Heart right ventricle (tissue), 16 donors: ENCODE results near the gene CDC25B. TPM values are rescaled to one million over a fixed set of nuclear protein-coding genes. Genes with fewer than 3 reads are reported as not detected.

Source experiments
- ATAC-seq, 8 donors: fragments of 200-7000 bp; cut with Tn5 transposase; one replicate each; pipeline ENCODE4 v1.9.1; 2020; ENCODE audit warnings: mild to moderate bottlenecking in 8 of 8, moderate library complexity in 8 of 8, moderate number of reproducible peaks in 1 of 8
- DNase-seq, 2 donors: peaks; one replicate each; pipeline ENCODE4 v3.0.0-alpha.2; 2020
- H3K27ac ChIP-seq, 10 donors: fragments of 200-600 bp; sonication (generic) in 2 of 10; one replicate each; pipeline versions ENCODE4 v1.5.0 to v1.8.0; 2020 to 2022; ENCODE audit warnings: mild to moderate bottlenecking in 3 of 10
- H3K27me3 ChIP-seq, 7 donors: fragments of 200-600 bp; one replicate each; pipeline ENCODE4 v1.8.0; 2021 to 2022; ENCODE audit warnings: mild to moderate bottlenecking in 2 of 7
- H3K36me3 ChIP-seq, 9 donors: fragments of 200-600 bp; sonication (generic) in 1 of 9; one replicate each; pipeline versions ENCODE4 v1.5.0 to v1.8.0; 2020 to 2022; ENCODE audit warnings: mild to moderate bottlenecking in 2 of 9
- H3K4me1 ChIP-seq, 9 donors: fragments of 200-600 bp; sonication (generic) in 1 of 9; one replicate each; pipeline versions ENCODE4 v1.5.0 to v1.8.0; 2020 to 2022; ENCODE audit warnings: mild to moderate bottlenecking in 4 of 9
- H3K4me3 ChIP-seq, 10 donors: fragments of 200-600 bp; sonication (generic) in 2 of 10; one replicate each; pipeline versions ENCODE4 v1.5.0 to v1.8.0; 2020 to 2022; ENCODE audit warnings: mild to moderate bottlenecking in 7 of 10, moderate library complexity in 2 of 10
- H3K9me3 ChIP-seq, 11 donors: fragments of 200-600 bp in 10 of 11; sonication (generic) in 2 of 11; one replicate each; pipeline versions ENCODE4 v1.5.0 to v1.8.0; 2013 to 2022; ENCODE audit warnings: mild to moderate bottlenecking in 2 of 11, control low read depth in 1 of 11, moderate library complexity in 1 of 11
- WGBS, 2 donors: extraction: QIAGEN DNeasy Blood & Tissue Kit; methylation state at CpG; one replicate each; pipeline ENCODE4 v1.1.7; 2013; ENCODE audit warnings: inconsistent platforms in 1 of 2; 5-methylcytosine and 5-hydroxymethylcytosine counted together
- intact Hi-C, 10 donors: fragments of 100-400 bp; cut with DNase I; formaldehyde crosslinking; loops; one replicate each; pipeline versions ENCODE4 v1.11.1 to v1.14.2; 2022
- polyA plus RNA-seq, 2 donors: library from polyadenylated mRNA; stranded (reverse); fragments of 200-250 nt; gene quantifications; one replicate each; pipeline ENCODE4 v1.2.3, GENCODE V29; 2013
- total RNA-seq, 10 donors: library from RNA; stranded (reverse); fragmentation: NEBNext Ultra II Directional in 3 of 10; extraction: Animal tissue kit (Norgen Biotek cat#: 25700) in 3 of 10; gene quantifications; one replicate each; pipeline versions ENCODE4 v1.2.1 to v1.2.4, GENCODE V29; 2021 to 2023
- TF ChIP-seq, protein P1 (sequence below), 9 donors: fragments of 200-600 bp; sonication (generic) in 2 of 9; IDR thresholded peaks; one replicate each; pipeline versions ENCODE4 v1.5.0 to v1.8.0; 2021 to 2022; ENCODE audit warnings: antibody characterized with exemption in 9 of 9, mild to moderate bottlenecking in 5 of 9, moderate library complexity in 1 of 9
- donor health status: Arrhythmogenic right ventricular cardiomyopathy.
- donor health status: ischemic (EF 13 %, LVEDD 7.1; RV severe dilation, severe dysfunction).
- donor health status: healthy with polysubstance abuse.
- donor health status: DM: no; HTN: yes; CAD: no.
- donor health status: DM: no; HTN: no; CAD: no.
- donor health status: ischemic (EF 25% LVEDD 6.9; RV normal size, moderate dysfunction).
- donor health status: ischemic (EF 25% LVEDD 5.7; RV mildly dilated, moderate dysfunction).
- donor health status: healthy.
- donor health status: DM: yes; HTN: yes; CAD: no.
- donor health status: Ischemic cardiomyopathy.
- donor health status: ischemic (EF 35%, LVEDD 5.7; RV mildly dilated, moderate dysfunction).
- donor health status: nonischemic (EF 11% LVEDD 7.7; RV severe dilation, severe dysfunction).
- donor health status: DM: yes; HTN: yes; CAD: no.
- donor health status: PGD.
- donor health status: ischemic (EF 29% LVEDD 5.4; RV normal size, mild dysfunction).
- donor health status: nonischemic (EF 23%, LVEDD 6.1; RV moderate dilation, normal function).

The CDC25B gene
- total and polyA plus RNA-seq, 12 donors: 2.8 to 17.3 (median 5.5) TPM

DNA sequence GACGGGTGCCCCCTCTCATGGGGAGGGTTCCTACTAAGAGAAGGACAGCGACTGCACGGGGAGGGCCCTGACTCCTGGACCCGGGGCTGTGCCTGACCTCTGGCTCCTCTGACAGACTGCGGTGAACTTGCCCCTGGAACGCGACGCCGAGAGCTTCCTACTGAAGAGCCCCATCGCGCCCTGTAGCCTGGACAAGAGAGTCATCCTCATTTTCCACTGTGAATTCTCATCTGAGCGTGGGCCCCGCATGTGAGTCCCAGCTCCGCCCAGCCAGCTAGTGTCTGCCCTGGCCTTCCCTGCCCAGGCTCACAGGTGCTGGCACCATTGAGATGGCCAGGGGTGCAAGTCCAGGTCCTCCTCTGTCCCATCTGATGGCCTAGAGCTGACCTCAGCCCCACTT is 7.2 kb downstream of the CDC25B start:
- no peak overlapping the region for H3K4me3 ChIP-seq
- no peaks in the 10 kb centered on the region for H3K9me3 ChIP-seq
- peaks cover 5 to 58% (median 28%) of the 10 kb centered on the region in 9 donors for H3K4me1 ChIP-seq
- DNase-seq: no peak
- WGBS, 2 donors: 95 to 99% methylated on average over 14 of the region's 14 CpGs
- H3K27me3 ChIP-seq: no peaks in the 10 kb centered on the region
- H3K36me3 ChIP-seq: peaks cover 0 to 76% (median 20%) of the 10 kb centered on the region in 9 donors
- TF ChIP-seq, protein P1, sequence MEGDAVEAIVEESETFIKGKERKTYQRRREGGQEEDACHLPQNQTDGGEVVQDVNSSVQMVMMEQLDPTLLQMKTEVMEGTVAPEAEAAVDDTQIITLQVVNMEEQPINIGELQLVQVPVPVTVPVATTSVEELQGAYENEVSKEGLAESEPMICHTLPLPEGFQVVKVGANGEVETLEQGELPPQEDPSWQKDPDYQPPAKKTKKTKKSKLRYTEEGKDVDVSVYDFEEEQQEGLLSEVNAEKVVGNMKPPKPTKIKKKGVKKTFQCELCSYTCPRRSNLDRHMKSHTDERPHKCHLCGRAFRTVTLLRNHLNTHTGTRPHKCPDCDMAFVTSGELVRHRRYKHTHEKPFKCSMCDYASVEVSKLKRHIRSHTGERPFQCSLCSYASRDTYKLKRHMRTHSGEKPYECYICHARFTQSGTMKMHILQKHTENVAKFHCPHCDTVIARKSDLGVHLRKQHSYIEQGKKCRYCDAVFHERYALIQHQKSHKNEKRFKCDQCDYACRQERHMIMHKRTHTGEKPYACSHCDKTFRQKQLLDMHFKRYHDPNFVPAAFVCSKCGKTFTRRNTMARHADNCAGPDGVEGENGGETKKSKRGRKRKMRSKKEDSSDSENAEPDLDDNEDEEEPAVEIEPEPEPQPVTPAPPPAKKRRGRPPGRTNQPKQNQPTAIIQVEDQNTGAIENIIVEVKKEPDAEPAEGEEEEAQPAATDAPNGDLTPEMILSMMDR (IDR thresholded peaks at IDR 0.05): no peak
- no peak overlapping the region for H3K27ac ChIP-seq
- intact Hi-C loops: no loop called here
- ATAC-seq: no peak

DNA sequence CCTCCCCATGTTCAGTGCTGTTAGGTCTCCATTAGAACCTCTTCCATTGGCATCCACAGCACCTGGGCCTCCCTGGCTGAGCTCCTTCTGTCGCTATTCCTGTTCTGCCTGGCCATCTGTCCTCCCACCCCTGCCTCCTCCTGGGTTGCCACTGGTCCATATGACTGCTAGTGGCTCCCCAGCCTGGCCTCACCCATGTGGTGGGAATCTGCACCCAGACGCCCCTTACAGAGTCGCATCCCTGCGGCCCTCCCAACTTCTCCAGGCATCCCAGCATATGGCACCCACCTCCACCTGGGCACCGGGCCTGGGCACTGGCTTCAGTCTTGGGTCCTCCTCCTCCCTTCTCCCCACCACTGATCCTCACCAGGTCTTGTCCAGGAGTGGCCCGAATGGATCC is 7.7 kb downstream of the CDC25B start:
- DNase-seq (no peak), ATAC-seq (no peak)
- H3K36me3 ChIP-seq: peaks cover 0 to 70% (median 20%) of the 10 kb centered on the region in 9 donors
- no peak overlapping the region for H3K4me3 ChIP-seq
- WGBS, 2 donors: 88 to 96% methylated on average over 6 of the region's 6 CpGs
- peaks cover 7 to 58% (median 31%) of the 10 kb centered on the region in 9 donors for H3K4me1 ChIP-seq
- intact Hi-C loops: no loop called here
- H3K27ac ChIP-seq: no peak overlapping the region
- H3K27me3 ChIP-seq: no peaks in the 10 kb centered on the region
- TF ChIP-seq, protein P1 (IDR thresholded peaks at IDR 0.05): no peak
- no peaks in the 10 kb centered on the region for H3K9me3 ChIP-seq

DNA sequence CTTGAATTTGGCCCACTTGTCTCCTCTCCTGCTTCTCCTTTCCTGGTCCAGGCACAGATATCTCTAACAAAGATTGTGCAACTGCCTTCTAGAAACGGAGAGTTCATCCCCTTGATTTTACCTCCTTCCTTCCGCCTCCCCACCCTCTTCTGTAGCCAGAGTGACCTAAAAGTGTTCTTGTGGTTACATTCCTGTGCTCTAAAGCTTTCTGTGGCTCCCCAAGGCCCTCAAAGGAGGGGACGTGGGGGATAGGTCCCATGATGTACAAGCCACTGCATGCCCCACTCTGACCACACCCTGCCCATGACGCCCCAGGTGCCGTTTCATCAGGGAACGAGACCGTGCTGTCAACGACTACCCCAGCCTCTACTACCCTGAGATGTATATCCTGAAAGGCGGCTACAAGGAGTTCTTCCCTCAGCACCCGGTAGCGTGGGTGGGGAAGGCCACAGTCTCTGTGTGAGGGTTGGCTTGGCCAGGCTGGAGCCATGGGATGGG is 8.2 kb downstream of the CDC25B start:
- TF ChIP-seq, protein P1 (IDR thresholded peaks at IDR 0.05): no peak
- Histone ChIP-seq H3K36me3 (peaks cover 0 to 68% (median 20%) of the 10 kb centered on the region in 9 donors), H3K4me3 (no peak overlapping the region), H3K4me1 (peaks cover 7 to 56% (median 30%) of the 10 kb centered on the region in 9 donors), H3K9me3 (no peaks in the 10 kb centered on the region), H3K27ac (peak overlapping the region in 1 of 10 donors; percentile 93), H3K27me3 (no peaks in the 10 kb centered on the region)
- intact Hi-C loops: no loop called here
- no peak for ATAC-seq
- 85 to 87% methylated on average over 11 of the region's 11 CpGs for WGBS, 2 donors
- no peak for DNase-seq

DNA sequence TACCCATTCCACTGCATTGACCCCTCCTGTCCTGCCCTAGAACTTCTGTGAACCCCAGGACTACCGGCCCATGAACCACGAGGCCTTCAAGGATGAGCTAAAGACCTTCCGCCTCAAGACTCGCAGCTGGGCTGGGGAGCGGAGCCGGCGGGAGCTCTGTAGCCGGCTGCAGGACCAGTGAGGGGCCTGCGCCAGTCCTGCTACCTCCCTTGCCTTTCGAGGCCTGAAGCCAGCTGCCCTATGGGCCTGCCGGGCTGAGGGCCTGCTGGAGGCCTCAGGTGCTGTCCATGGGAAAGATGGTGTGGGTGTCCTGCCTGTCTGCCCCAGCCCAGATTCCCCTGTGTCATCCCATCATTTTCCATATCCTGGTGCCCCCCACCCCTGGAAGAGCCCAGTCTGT is 8.7 kb downstream of the CDC25B start:
- H3K27ac ChIP-seq: peak overlapping the region in 2 of 10 donors; percentile 93 to 97
- DNase-seq (no peak), ATAC-seq (no peak)
- WGBS, 2 donors: 92 to 94% methylated on average over 11 of the region's 11 CpGs
- no peak overlapping the region for H3K4me3 ChIP-seq
- H3K27me3 ChIP-seq: no peaks in the 10 kb centered on the region
- H3K36me3 ChIP-seq: peaks cover 0 to 66% (median 20%) of the 10 kb centered on the region in 9 donors
- TF ChIP-seq, protein P1 (IDR thresholded peaks at IDR 0.05): no peak
- H3K9me3 ChIP-seq: no peaks in the 10 kb centered on the region
- intact Hi-C loops: no loop called here
- peaks cover 7 to 55% (median 30%) of the 10 kb centered on the region in 9 donors for H3K4me1 ChIP-seq
